DOHH2 (cell line): Measurements from ENCODE around the gene BANK1.

ENCODE experiments used
- H3F3A ChIP-seq: fragments of 200-600 bp; sonication (generic), shearing (Covaris generic); 2 replicates; pipeline ENCODE4 v1.6.0; 2016; ENCODE audit warnings: antibody characterized with exemption, mild to moderate bottlenecking; ENCODE audit not compliant: control insufficient read depth, insufficient read depth
- H3K27ac ChIP-seq: fragments of 200-600 bp; sonication (generic); 2 replicates; pipeline ENCODE4 v1.5.1; 2014; ENCODE audit warnings: low read depth, mild to moderate bottlenecking, low read length, moderate library complexity
- H3K27me3 ChIP-seq: fragments of 200-600 bp; sonication (generic); 2 replicates; pipeline ENCODE4 v1.6.1; 2014; ENCODE audit warnings: mild to moderate bottlenecking, low read length, mixed read lengths; ENCODE audit not compliant: control insufficient read depth
- H3K36me3 ChIP-seq: fragments of 200-600 bp; sonication (generic); 2 replicates; pipeline ENCODE4 v1.6.1; 2014; ENCODE audit warnings: mild to moderate bottlenecking, low read length, moderate library complexity, mixed read lengths; ENCODE audit not compliant: control insufficient read depth
- H3K4me1 ChIP-seq: fragments of 200-600 bp; sonication (generic); 2 replicates; pipeline ENCODE4 v1.6.1; 2014; ENCODE audit warnings: mild to moderate bottlenecking, low read length, mixed read lengths; ENCODE audit not compliant: control insufficient read depth
- H3K4me2 ChIP-seq: fragments of 200-600 bp; sonication (generic); 2 replicates; pipeline ENCODE4 v1.6.0; 2014; ENCODE audit warnings: mild to moderate bottlenecking, low read length, moderate library complexity
- H3K4me3 ChIP-seq: fragments of 200-600 bp; sonication (generic); 2 replicates; pipeline ENCODE4 v1.5.1; 2014; ENCODE audit warnings: mild to moderate bottlenecking, low read length, mixed read lengths
- H3K79me2 ChIP-seq: fragments of 200-600 bp; sonication (generic); 2 replicates; pipeline ENCODE4 v1.6.1; 2014; ENCODE audit warnings: mild to moderate bottlenecking, low read length, mixed read lengths; ENCODE audit not compliant: control insufficient read depth
- H3K9me2 ChIP-seq: fragments of 200-600 bp; sonication (generic); replicated peaks from 2 replicates; pipeline ENCODE4 v1.6.1; 2014; ENCODE audit warnings: mild to moderate bottlenecking, low read length, mixed read lengths; ENCODE audit not compliant: control insufficient read depth
- H3K9me3 ChIP-seq: fragments of 200-600 bp; sonication (generic); 2 replicates; pipeline ENCODE4 v1.6.1; 2014; ENCODE audit warnings: antibody characterized with exemption, low read length, mixed read lengths; ENCODE audit not compliant: control insufficient read depth, insufficient read depth
- H4K20me1 ChIP-seq: fragments of 200-600 bp; sonication (generic); 2 replicates; pipeline ENCODE4 v1.6.0; 2014; ENCODE audit warnings: low read depth, mild to moderate bottlenecking, antibody characterized with exemption, low read length, moderate library complexity; ENCODE audit not compliant: control insufficient read depth, insufficient read depth
- CTCF ChIP-seq: fragments of 200-600 bp; sonication (generic); IDR thresholded peaks from one replicate; pipeline ENCODE4 v1.5.1; 2014; ENCODE audit warnings: antibody characterized with exemption, mild to moderate bottlenecking, low read depth, low read length; ENCODE audit not compliant: poor library complexity, severe bottlenecking
- EZH2phosphoT487 ChIP-seq: fragments of 200-600 bp; sonication (generic); IDR thresholded peaks from 2 replicates; pipeline ENCODE4 v1.6.1; 2017; ENCODE audit warnings: borderline replicate concordance, mild to moderate bottlenecking, antibody characterized with exemption, low read length, moderate library complexity, mixed read lengths

BANK1 gene

GRCh38 chr4:101784957-101785356, 5.6 kb upstream of the BANK1 start:
- TF ChIP-seq CTCF: no peak
- TF ChIP-seq EZH2phosphoT487: no peak
- no peaks in the 10 kb centered on the region for H3K9me3 ChIP-seq
- H3K9me2 ChIP-seq: no peaks in the 10 kb centered on the region
- H3K27me3 ChIP-seq: peaks cover 23% of the 10 kb centered on the region
- H3K79me2 ChIP-seq: no peaks in the 10 kb centered on the region
- no peak overlapping the region for H3K4me3 ChIP-seq
- peaks cover 4% of the 10 kb centered on the region; the same call in 1 of the 2 replicates for H3F3A ChIP-seq
- no peaks in the 10 kb centered on the region for H3K36me3 ChIP-seq
- H4K20me1 ChIP-seq: no peaks in the 10 kb centered on the region
- H3K4me2 ChIP-seq: no peak overlapping the region
- H3K4me1 ChIP-seq: peaks cover 7% of the 10 kb centered on the region
- no peak overlapping the region for H3K27ac ChIP-seq

- H3K27me3 ChIP-seq: peaks cover 23% of the 10 kb centered on the region
- no peaks in the 10 kb centered on the region for H4K20me1 ChIP-seq
- no peak overlapping the region for H3K27ac ChIP-seq
- H3F3A ChIP-seq: peaks cover 5% of the 10 kb centered on the region; the same call in 1 of the 2 replicates
- no peak overlapping the region for H3K4me3 ChIP-seq
- no peak for TF ChIP-seq EZH2phosphoT487
- no peak for TF ChIP-seq CTCF
- H3K79me2 ChIP-seq: no peaks in the 10 kb centered on the region
- peaks cover 12% of the 10 kb centered on the region for H3K4me1 ChIP-seq
- H3K36me3 ChIP-seq: no peaks in the 10 kb centered on the region
- no peaks in the 10 kb centered on the region for H3K9me2 ChIP-seq
- H3K4me2 ChIP-seq: no peak overlapping the region
- H3K9me3 ChIP-seq: no peaks in the 10 kb centered on the region
These were observed 5.0 kb upstream of the BANK1 start for GRCh38 chr4:101785486-101785885.

- H3K9me2 ChIP-seq: no peaks in the 10 kb centered on the region
- no peak overlapping the region for H3K27ac ChIP-seq
- TF ChIP-seq CTCF (no peak), EZH2phosphoT487 (no peak)
- peaks cover 5% of the 10 kb centered on the region; the same call in 1 of the 2 replicates for H3F3A ChIP-seq
- H4K20me1 ChIP-seq: no peaks in the 10 kb centered on the region
- H3K79me2 ChIP-seq: no peaks in the 10 kb centered on the region
- no peaks in the 10 kb centered on the region for H3K9me3 ChIP-seq
- no peaks in the 10 kb centered on the region for H3K36me3 ChIP-seq
- H3K4me3 ChIP-seq: no peak overlapping the region
- no peak overlapping the region for H3K4me2 ChIP-seq
- H3K27me3 ChIP-seq: peaks cover 39% of the 10 kb centered on the region
- peaks cover 31% of the 10 kb centered on the region for H3K4me1 ChIP-seq
These were observed 2.7 kb upstream of the BANK1 start for GRCh38 chr4:101787701-101788316.

- H3F3A ChIP-seq: peaks cover 5% of the 10 kb centered on the region; the same call in 1 of the 2 replicates
- no peaks in the 10 kb centered on the region for H3K79me2 ChIP-seq
- H3K27ac ChIP-seq: no peak overlapping the region
- H3K4me3 ChIP-seq: peak overlapping the region; percentile 62
- no peaks in the 10 kb centered on the region for H3K9me3 ChIP-seq
- peaks cover 54% of the 10 kb centered on the region for H3K27me3 ChIP-seq
- H3K9me2 ChIP-seq: no peaks in the 10 kb centered on the region
- no peaks in the 10 kb centered on the region for H4K20me1 ChIP-seq
- peaks cover 26% of the 10 kb centered on the region for H3K4me1 ChIP-seq
- H3K36me3 ChIP-seq: no peaks in the 10 kb centered on the region
- H3K4me2 ChIP-seq: peak overlapping the region; percentile 86
- TF ChIP-seq EZH2phosphoT487 (no peak), CTCF (no peak)
These were observed 640 bp downstream of the BANK1 start for GRCh38 chr4:101791182-101791558.
